ENCODE results near the gene ANXA8. TPM values are rescaled to one million over a fixed set of nuclear protein-coding genes. Genes with fewer than 3 reads are reported as not detected.
"Not testable (repeated sequence)": the region's sequence is repeated elsewhere in the genome, so short reads cannot be mapped to it uniquely, and the experiment has no call there.

Gene ANXA8
- 1 to 10 TPM in 2 of 8 experiments, under 1 TPM in 2, not detected in 4; 0.11 to 2.1 (median 1.3) TPM for total RNA-seq

GRCh38 chr10:47483923-47484322 is at the start of gene ANXA8:
ANXA8 (minus strand) TSS chr10:47484115; CDS start chr10:47483933, 182 bp downstream.
- H3K4me3 ChIP-seq; H3K27ac ChIP-seq; H3K4me1 ChIP-seq (replicated peaks in 1 of 2); in situ Hi-C loops (cut with MboI; ENCODE audit: low pct_unique_long_range_greater_than_20kb in 2 of 9, low sequenced_read_pairs in 9 of 9, unreplicated experiment in 9 of 9): not testable (repeated sequence)
- no CpG with 5 or more reads among the region's 11 CpGs for WGBS, 10 experiments
- ATAC-seq (replicated peaks in 6 of 8), result peak in 3 of 8 experiments; percentile 10 to 63 (median 50)

GRCh38 chr10:47523475-47523874 is 39.6 kb upstream of the ANXA8 start, which contains the start of gene AGAP9:
AGAP9 (minus strand) TSS chr10:47523638; CDS start chr10:47523526, 112 bp downstream.
- H3K4me3 ChIP-seq; H3K4me1 ChIP-seq (replicated peaks in 1 of 2); H3K27ac ChIP-seq; in situ Hi-C loops (cut with MboI; ENCODE audit: low pct_unique_long_range_greater_than_20kb in 2 of 9, low sequenced_read_pairs in 9 of 9, unreplicated experiment in 9 of 9); ATAC-seq (replicated peaks in 6 of 8): not testable (repeated sequence)
- WGBS, 10 experiments, result no CpG with 5 or more reads among the region's 20 CpGs

- in situ Hi-C loops (cut with MboI; ENCODE audit: low pct_unique_long_range_greater_than_20kb in 2 of 9, low sequenced_read_pairs in 9 of 9, unreplicated experiment in 9 of 9); H3K27ac ChIP-seq; H3K4me1 ChIP-seq (replicated peaks in 1 of 2); H3K4me3 ChIP-seq; ATAC-seq (replicated peaks in 6 of 8): not testable (repeated sequence)
- no CpG with 5 or more reads among the region's 9 CpGs for WGBS, 10 experiments
Measured at GRCh38 chr10:47502313-47502712, 18.4 kb upstream of the ANXA8 start.

- H3K27ac ChIP-seq; ATAC-seq (replicated peaks in 6 of 8); in situ Hi-C loops (cut with MboI; ENCODE audit: low pct_unique_long_range_greater_than_20kb in 2 of 9, low sequenced_read_pairs in 9 of 9, unreplicated experiment in 9 of 9); H3K4me3 ChIP-seq; H3K4me1 ChIP-seq (replicated peaks in 1 of 2): not testable (repeated sequence)
- no CpG with 5 or more reads among the region's 6 CpGs for WGBS, 10 experiments
Measured at GRCh38 chr10:47494226-47494625, 10.3 kb upstream of the ANXA8 start.

GRCh38 chr10:47491600-47491999 is 7.7 kb upstream of the ANXA8 start, which contains the start of gene FAM25G:
FAM25G (minus strand) TSS chr10:47491700; CDS start chr10:47491674, 26 bp downstream.
- no CpG with 5 or more reads among the region's 9 CpGs for WGBS, 10 experiments
- H3K4me1 ChIP-seq (replicated peaks in 1 of 2); ATAC-seq (replicated peaks in 6 of 8); in situ Hi-C loops (cut with MboI; ENCODE audit: low pct_unique_long_range_greater_than_20kb in 2 of 9, low sequenced_read_pairs in 9 of 9, unreplicated experiment in 9 of 9); H3K4me3 ChIP-seq; H3K27ac ChIP-seq: not testable (repeated sequence)

- H3K4me1 ChIP-seq (replicated peaks in 1 of 2); in situ Hi-C loops (cut with MboI; ENCODE audit: low pct_unique_long_range_greater_than_20kb in 2 of 9, low sequenced_read_pairs in 9 of 9, unreplicated experiment in 9 of 9); H3K4me3 ChIP-seq; ATAC-seq (replicated peaks in 6 of 8); H3K27ac ChIP-seq: not testable (repeated sequence)
- WGBS, 10 experiments, result no CpG with 5 or more reads among the region's 7 CpGs
Measured at GRCh38 chr10:47489630-47490029, 5.7 kb upstream of the ANXA8 start.

GRCh38 chr10:47485943-47486342 is 2.0 kb upstream of the ANXA8 start:
- H3K27ac ChIP-seq; H3K4me3 ChIP-seq; ATAC-seq (replicated peaks in 6 of 8); H3K4me1 ChIP-seq (replicated peaks in 1 of 2); in situ Hi-C loops (cut with MboI; ENCODE audit: low pct_unique_long_range_greater_than_20kb in 2 of 9, low sequenced_read_pairs in 9 of 9, unreplicated experiment in 9 of 9): not testable (repeated sequence)
- no CpG with 5 or more reads among the region's 4 CpGs for WGBS, 10 experiments

GRCh38 chr10:47484786-47485185 is 871 bp upstream of the ANXA8 start:
- H3K4me3 ChIP-seq; ATAC-seq (replicated peaks in 6 of 8); H3K27ac ChIP-seq; in situ Hi-C loops (cut with MboI; ENCODE audit: low pct_unique_long_range_greater_than_20kb in 2 of 9, low sequenced_read_pairs in 9 of 9, unreplicated experiment in 9 of 9); H3K4me1 ChIP-seq (replicated peaks in 1 of 2): not testable (repeated sequence)
- WGBS, 10 experiments, result no CpG with 5 or more reads among the region's 11 CpGs

GRCh38 chr10:47482367-47482766 is 1.5 kb downstream of the ANXA8 start:
- H3K27ac ChIP-seq; in situ Hi-C loops (cut with MboI; ENCODE audit: low pct_unique_long_range_greater_than_20kb in 2 of 9, low sequenced_read_pairs in 9 of 9, unreplicated experiment in 9 of 9); H3K4me3 ChIP-seq; ATAC-seq (replicated peaks in 6 of 8); H3K4me1 ChIP-seq (replicated peaks in 1 of 2): not testable (repeated sequence)
- whole genome bisulfite sequencing, 10 experiments, result no CpG with 5 or more reads among the region's 1 CpG

- H3K4me3 ChIP-seq; H3K27ac ChIP-seq; H3K4me1 ChIP-seq (replicated peaks in 1 of 2); in situ Hi-C loops (cut with MboI; ENCODE audit: low pct_unique_long_range_greater_than_20kb in 2 of 9, low sequenced_read_pairs in 9 of 9, unreplicated experiment in 9 of 9): not testable (repeated sequence)
- no CpG with 5 or more reads among the region's 6 CpGs for WGBS, 10 experiments
- ATAC-seq (replicated peaks in 6 of 8), result peak in 6 of 8 experiments; percentile 6 to 83 (median 35)
Measured at GRCh38 chr10:47481768-47482181, 2.1 kb downstream of the ANXA8 start.

GRCh38 chr10:47481182-47481766 is 2.6 kb downstream of the ANXA8 start:
- H3K4me3 ChIP-seq; in situ Hi-C loops (cut with MboI; ENCODE audit: low pct_unique_long_range_greater_than_20kb in 2 of 9, low sequenced_read_pairs in 9 of 9, unreplicated experiment in 9 of 9); H3K4me1 ChIP-seq (replicated peaks in 1 of 2); H3K27ac ChIP-seq: not testable (repeated sequence)
- no CpG with 5 or more reads among the region's 10 CpGs for WGBS, 10 experiments
- peak in 7 of 8 experiments; percentile 26 to 71 (median 52) for ATAC-seq (replicated peaks in 6 of 8)

- in situ Hi-C loops (cut with MboI; ENCODE audit: low pct_unique_long_range_greater_than_20kb in 2 of 9, low sequenced_read_pairs in 9 of 9, unreplicated experiment in 9 of 9); H3K4me3 ChIP-seq; H3K27ac ChIP-seq; H3K4me1 ChIP-seq (replicated peaks in 1 of 2): not testable (repeated sequence)
- ATAC-seq (replicated peaks in 6 of 8), result peak in 3 of 8 experiments; percentile 34 to 56 (median 43)
- no CpG with 5 or more reads among the region's 3 CpGs for whole genome bisulfite sequencing, 10 experiments
Measured at GRCh38 chr10:47480133-47480532, 3.8 kb downstream of the ANXA8 start.

GRCh38 chr10:47478114-47478513 is 5.8 kb downstream of the ANXA8 start:
- H3K4me1 ChIP-seq (replicated peaks in 1 of 2); H3K27ac ChIP-seq; H3K4me3 ChIP-seq; in situ Hi-C loops (cut with MboI; ENCODE audit: low pct_unique_long_range_greater_than_20kb in 2 of 9, low sequenced_read_pairs in 9 of 9, unreplicated experiment in 9 of 9): not testable (repeated sequence)
- peak in 1 of 8 experiments; percentile 8 for ATAC-seq (replicated peaks in 6 of 8)
- no CpG with 5 or more reads among the region's 5 CpGs for WGBS, 10 experiments

- in situ Hi-C loops (cut with MboI; ENCODE audit: low pct_unique_long_range_greater_than_20kb in 2 of 9, low sequenced_read_pairs in 9 of 9, unreplicated experiment in 9 of 9); H3K4me1 ChIP-seq (replicated peaks in 1 of 2); H3K4me3 ChIP-seq; H3K27ac ChIP-seq; ATAC-seq (replicated peaks in 6 of 8): not testable (repeated sequence)
- no CpG with 5 or more reads among the region's 11 CpGs for WGBS, 10 experiments
Measured at GRCh38 chr10:47477078-47477477, 6.8 kb downstream of the ANXA8 start.
